GM12864 (cell line): Measurements from ENCODE around the gene TNNI3K.

ENCODE experiments used
- DNase-seq: peaks from one replicate; pipeline ENCODE4 v3.0.0-alpha.2; 2011; ENCODE audit warnings: low read depth
- H3K4me3 ChIP-seq: 2 replicates; pipeline ENCODE4 v1.5.1; 2011; ENCODE audit warnings: mild to moderate bottlenecking, low read depth, low read length, control low read depth
- TF ChIP-seq, protein P1 (sequence below): IDR thresholded peaks from 2 replicates; pipeline ENCODE4 v1.5.1; 2011; ENCODE audit warnings: low read depth, mild to moderate bottlenecking, moderate library complexity, low read length, control low read depth, inconsistent platforms; ENCODE audit errors: missing control alignments

The TNNI3K gene

GRCh38 chr1:74343216-74343615 is 108.0 kb downstream of the TNNI3K start:
- no peak for DNase-seq
- TF ChIP-seq, protein P1, sequence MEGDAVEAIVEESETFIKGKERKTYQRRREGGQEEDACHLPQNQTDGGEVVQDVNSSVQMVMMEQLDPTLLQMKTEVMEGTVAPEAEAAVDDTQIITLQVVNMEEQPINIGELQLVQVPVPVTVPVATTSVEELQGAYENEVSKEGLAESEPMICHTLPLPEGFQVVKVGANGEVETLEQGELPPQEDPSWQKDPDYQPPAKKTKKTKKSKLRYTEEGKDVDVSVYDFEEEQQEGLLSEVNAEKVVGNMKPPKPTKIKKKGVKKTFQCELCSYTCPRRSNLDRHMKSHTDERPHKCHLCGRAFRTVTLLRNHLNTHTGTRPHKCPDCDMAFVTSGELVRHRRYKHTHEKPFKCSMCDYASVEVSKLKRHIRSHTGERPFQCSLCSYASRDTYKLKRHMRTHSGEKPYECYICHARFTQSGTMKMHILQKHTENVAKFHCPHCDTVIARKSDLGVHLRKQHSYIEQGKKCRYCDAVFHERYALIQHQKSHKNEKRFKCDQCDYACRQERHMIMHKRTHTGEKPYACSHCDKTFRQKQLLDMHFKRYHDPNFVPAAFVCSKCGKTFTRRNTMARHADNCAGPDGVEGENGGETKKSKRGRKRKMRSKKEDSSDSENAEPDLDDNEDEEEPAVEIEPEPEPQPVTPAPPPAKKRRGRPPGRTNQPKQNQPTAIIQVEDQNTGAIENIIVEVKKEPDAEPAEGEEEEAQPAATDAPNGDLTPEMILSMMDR: no peak
- H3K4me3 ChIP-seq: no peak overlapping the region

GRCh38 chr1:74344387-74344786 is 109.2 kb downstream of the TNNI3K start:
- H3K4me3 ChIP-seq: no peak overlapping the region
- DNase-seq: no peak
- TF ChIP-seq, protein P1: no peak

DNA sequence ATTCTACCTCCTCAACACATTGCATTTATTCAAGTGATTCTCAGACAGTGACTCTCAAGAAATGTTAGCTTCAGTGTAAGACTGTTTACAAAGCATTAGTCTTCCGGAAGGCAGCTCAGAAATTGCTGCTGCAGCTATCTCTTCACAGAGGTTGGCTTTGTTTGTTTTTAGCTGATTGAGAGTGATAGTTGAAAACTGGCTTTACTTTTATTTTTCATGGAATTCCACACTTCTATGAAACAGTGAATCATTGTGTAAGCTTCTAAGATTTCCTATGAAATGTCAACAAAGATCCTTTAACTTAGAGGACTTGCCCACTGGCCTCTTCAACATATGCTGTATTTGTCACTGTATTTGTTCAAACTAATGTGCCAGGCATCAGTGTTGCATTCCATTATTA is 121.3 kb downstream of the TNNI3K start:
- TF ChIP-seq, protein P1: no peak
- no peak for DNase-seq
- H3K4me3 ChIP-seq: no peak overlapping the region

GRCh38 chr1:74357150-74357549 is 122.0 kb downstream of the TNNI3K start:
- TF ChIP-seq, protein P1: no peak
- no peak overlapping the region for H3K4me3 ChIP-seq
- no peak for DNase-seq

DNA sequence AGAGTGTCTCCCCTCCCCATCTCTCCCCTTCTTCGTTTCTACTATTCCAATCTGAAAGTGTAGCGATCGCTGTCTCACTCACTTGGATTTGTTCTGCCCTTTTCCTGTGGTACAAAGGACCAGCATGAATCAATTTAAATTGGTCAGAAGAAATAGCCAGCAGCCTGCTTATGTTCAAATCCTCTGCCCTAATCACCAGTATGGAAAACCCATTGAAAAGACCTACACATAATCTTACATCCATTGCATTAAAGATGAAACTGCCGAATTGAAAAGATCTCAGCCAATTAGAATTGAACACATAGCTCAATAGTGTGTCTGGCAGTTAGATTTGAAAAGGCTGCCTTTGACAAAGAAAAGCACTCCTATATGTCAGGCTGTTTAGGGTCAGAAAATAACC is 122.6 kb downstream of the TNNI3K start:
- no peak for DNase-seq
- TF ChIP-seq, protein P1: no peak
- no peak overlapping the region for H3K4me3 ChIP-seq

- no peak for DNase-seq
- TF ChIP-seq, protein P1: no peak
- H3K4me3 ChIP-seq: no peak overlapping the region
Observed at GRCh38 chr1:74362691-74363090, 127.5 kb downstream of the TNNI3K start.

- TF ChIP-seq, protein P1: no peak
- DNase-seq: no peak
Observed at GRCh38 chr1:74363220-74363619, 128.0 kb downstream of the TNNI3K start.

More at GRCh38 chr1:74363220-74363619, 128.0 kb downstream of the TNNI3K start:
- no peak overlapping the region for H3K4me3 ChIP-seq
